SU-DHL-6 (cell line): ENCODE data around the gene NXNL1.

Experiments
- H2AFZ ChIP-seq: fragments of 200-600 bp; sonication (generic); 2 replicates; pipeline ENCODE4 v1.6.1; 2014; ENCODE audit warnings: low read depth, mild to moderate bottlenecking, moderate library complexity, mixed read lengths, antibody characterized with exemption, low read length; ENCODE audit not compliant: severe bottlenecking
- H3F3A ChIP-seq: fragments of 200-600 bp; shearing (Covaris generic); 2 replicates; pipeline ENCODE4 v1.6.0; 2016; ENCODE audit warnings: antibody characterized with exemption, mild to moderate bottlenecking; ENCODE audit not compliant: insufficient read depth
- H3K27ac ChIP-seq: fragments of 200-600 bp; sonication (generic); 2 replicates; pipeline ENCODE4 v1.5.1; 2016; ENCODE audit warnings: low read depth, mild to moderate bottlenecking, low read length, moderate library complexity, mixed read lengths
- H3K27me3 ChIP-seq: fragments of 200-600 bp; sonication (generic), shearing (Covaris generic); 2 replicates; pipeline ENCODE4 v1.6.0; 2014; ENCODE audit warnings: mild to moderate bottlenecking, low read length
- H3K36me3 ChIP-seq: fragments of 200-600 bp; sonication (generic); 2 replicates; pipeline ENCODE4 v1.6.1; 2014; ENCODE audit warnings: mild to moderate bottlenecking, low read length, mixed read lengths
- H3K4me2 ChIP-seq: fragments of 300-600, 200-600 bp; shearing (Covaris generic), sonication (generic); 2 replicates; pipeline ENCODE4 v1.6.0; 2014; ENCODE audit warnings: low read length, low read depth, mild to moderate bottlenecking; ENCODE audit not compliant: poor library complexity, severe bottlenecking
- H3K4me3 ChIP-seq: fragments of 200-600 bp; sonication (generic); 2 replicates; pipeline ENCODE4 v1.5.1; 2014; ENCODE audit warnings: antibody characterized with exemption, low read length, mild to moderate bottlenecking, mixed read lengths; ENCODE audit not compliant: insufficient read depth, poor library complexity, severe bottlenecking
- H3K79me2 ChIP-seq: fragments of 200-600 bp; sonication (generic); 2 replicates; pipeline ENCODE4 v1.6.1; 2014; ENCODE audit warnings: mild to moderate bottlenecking, low read length, moderate library complexity; ENCODE audit not compliant: insufficient read depth
- H3K9ac ChIP-seq: fragments of 200-600 bp; sonication (generic); 2 replicates; pipeline ENCODE4 v1.7.0; 2014; ENCODE audit warnings: mild to moderate bottlenecking, low read length
- H3K9me2 ChIP-seq: fragments of 200-600 bp; sonication (generic); replicated peaks from 2 replicates; pipeline ENCODE4 v1.6.1; 2014; ENCODE audit warnings: low read length; ENCODE audit not compliant: insufficient read depth
- H3K9me3 ChIP-seq: fragments of 200-600 bp; sonication (generic); 2 replicates; pipeline ENCODE4 v1.6.1; 2014; ENCODE audit warnings: low read length, mixed read lengths; ENCODE audit not compliant: insufficient read depth
- H4K20me1 ChIP-seq: fragments of 200-600 bp; sonication (generic); 2 replicates; pipeline ENCODE4 v1.6.1; 2014; ENCODE audit warnings: low read depth, mild to moderate bottlenecking, antibody characterized with exemption, low read length, moderate library complexity, mixed read lengths
- CTCF ChIP-seq: fragments of 200-600 bp; sonication (generic); IDR thresholded peaks from one replicate; pipeline ENCODE4 v1.5.1; 2017; ENCODE audit warnings: antibody characterized with exemption, mild to moderate bottlenecking, low read length, moderate library complexity; ENCODE audit not compliant: insufficient read depth, poor library complexity, severe bottlenecking
- EZH2phosphoT487 ChIP-seq: fragments of 200-600 bp; sonication (generic), shearing (Covaris generic); conservative IDR thresholded peaks from 2 replicates; pipeline ENCODE4 v1.6.1; 2018; ENCODE audit warnings: mild to moderate bottlenecking, antibody characterized with exemption, low read length, moderate library complexity, mixed read lengths

The NXNL1 gene

GRCh38 chr19:17420475-17420924 is 40.2 kb downstream of the NXNL1 start:
- peak overlapping the region; percentile 68 for H3K9ac ChIP-seq
- TF ChIP-seq EZH2phosphoT487 = no peak
- no peak for TF ChIP-seq CTCF
- peak overlapping the region; percentile 17; the same call in 1 of the 2 replicates for H3K27ac ChIP-seq
- H2AFZ ChIP-seq = peak overlapping the region; percentile 91
- H3K4me2 ChIP-seq = peak overlapping the region; percentile 73
- no peaks in the 10 kb centered on the region for H4K20me1 ChIP-seq
- peak overlapping the region; percentile 83 for H3K4me3 ChIP-seq
- H3K27me3 ChIP-seq = no peaks in the 10 kb centered on the region
- no peaks in the 10 kb centered on the region for H3K9me2 ChIP-seq
- no peaks in the 10 kb centered on the region for H3K9me3 ChIP-seq
- peaks cover 7% of the 10 kb centered on the region; the same call in 1 of the 2 replicates for H3F3A ChIP-seq
- no peaks in the 10 kb centered on the region for H3K36me3 ChIP-seq
- no peaks in the 10 kb centered on the region for H3K79me2 ChIP-seq

- no peaks in the 10 kb centered on the region for H3K9me2 ChIP-seq
- no peaks in the 10 kb centered on the region for H3K79me2 ChIP-seq
- peaks cover 7% of the 10 kb centered on the region; the same call in 1 of the 2 replicates for H3F3A ChIP-seq
- no peaks in the 10 kb centered on the region for H3K36me3 ChIP-seq
- H2AFZ ChIP-seq = peak within 1 kb of the TSS; percentile 91
- H3K9me3 ChIP-seq = no peaks in the 10 kb centered on the region
- H3K27me3 ChIP-seq = no peaks in the 10 kb centered on the region
- peak within 1 kb of the TSS; percentile 83 for H3K4me3 ChIP-seq
- TF ChIP-seq CTCF (no peak), EZH2phosphoT487 (no peak)
- peak within 1 kb of the TSS; percentile 84 for H3K4me2 ChIP-seq
- H3K9ac ChIP-seq = peak within 1 kb of the TSS; percentile 70
- no peaks in the 10 kb centered on the region for H4K20me1 ChIP-seq
- peak within 1 kb of the TSS; percentile 40 for H3K27ac ChIP-seq
These were observed 40.9 kb downstream of the NXNL1 start, which contains the start of gene MVB12A for GRCh38 chr19:17419621-17420474. Gene MVB12A, plus strand, starts transcription at chr19:17420047. Its CDS starts 89 bp downstream, at chr19:17420136.

GRCh38 chr19:17419154-17419620 is 41.5 kb downstream of the NXNL1 start:
- Histone ChIP-seq H3K27ac (peak overlapping the region; percentile 40), H3K4me3 (peak overlapping the region; percentile 67), H3K9me3 (no peaks in the 10 kb centered on the region), H3K9me2 (no peaks in the 10 kb centered on the region), H3K4me2 (peak overlapping the region; percentile 84), H2AFZ (peak overlapping the region; percentile 82), H3K79me2 (no peaks in the 10 kb centered on the region), H3K27me3 (no peaks in the 10 kb centered on the region), H4K20me1 (no peaks in the 10 kb centered on the region), H3F3A (peaks cover 7% of the 10 kb centered on the region; the same call in 1 of the 2 replicates), H3K36me3 (no peaks in the 10 kb centered on the region), H3K9ac (peak overlapping the region; percentile 70)
- TF ChIP-seq CTCF (no peak), EZH2phosphoT487 (no peak)
